NCI-H2107 (cell line): ENCODE results near the gene ZNF319.

Experiments
- DNase-seq: peaks from one replicate; lab custom pipeline; 2025; lab: John Stamatoyannopoulos, UW

The ZNF319 gene

DNA sequence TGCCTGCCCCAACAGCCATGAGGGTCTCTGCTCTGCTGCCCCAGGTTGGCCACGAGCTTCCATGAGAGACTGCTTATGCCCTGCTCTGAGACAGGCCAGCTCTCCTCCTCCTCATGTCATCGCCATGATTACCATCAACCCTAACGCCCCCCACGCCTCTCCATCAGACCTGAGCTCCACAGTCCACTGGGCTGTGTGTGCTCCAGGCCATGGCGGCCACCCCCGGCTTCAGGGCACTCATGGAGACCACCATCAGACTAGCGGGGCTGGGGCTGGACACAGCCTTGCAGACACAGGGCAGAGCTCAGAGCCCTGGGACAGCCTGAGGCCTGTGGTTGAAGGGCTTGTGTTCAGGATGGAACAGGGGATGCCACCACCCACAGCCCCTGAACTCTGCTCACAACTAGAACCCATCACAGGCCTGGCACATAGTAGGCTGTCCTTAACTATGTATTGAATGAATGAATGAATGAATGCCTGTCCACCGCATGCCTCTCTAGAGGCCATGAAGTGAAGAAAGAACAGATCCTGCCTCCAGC lies 44.1 kb downstream of the ZNF319 start:
- no peak for DNase-seq

DNA sequence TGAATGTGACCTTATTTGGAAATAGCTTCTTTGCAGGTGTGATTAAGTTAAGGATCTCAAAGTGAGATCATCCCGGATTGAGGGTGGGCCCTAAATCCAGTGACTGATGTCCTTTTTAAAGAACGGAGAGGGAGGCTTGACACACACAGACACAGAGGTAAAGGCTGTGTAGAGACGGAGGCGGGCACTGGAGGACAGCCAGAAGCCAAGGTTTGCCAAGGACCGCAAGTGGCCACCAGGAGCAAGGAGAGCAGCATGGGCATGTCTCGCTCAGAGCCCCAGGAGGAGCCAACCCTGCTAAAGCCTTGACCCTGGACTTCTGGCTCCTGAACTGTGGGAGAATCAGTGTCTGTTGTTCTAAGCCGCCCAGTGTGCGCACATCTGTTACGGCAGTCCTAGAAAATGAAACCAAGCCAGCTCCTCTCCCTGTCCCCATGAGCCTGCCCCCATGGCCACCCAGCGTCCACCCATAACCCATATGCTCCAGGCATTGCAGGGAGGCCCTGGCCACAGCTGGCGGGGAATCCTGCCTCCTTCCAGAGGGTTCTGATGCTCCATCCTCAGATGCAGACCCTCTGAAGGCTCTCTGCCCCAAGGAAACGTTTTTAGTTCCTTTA lies 44.8 kb downstream of the ZNF319 start:
- no peak for DNase-seq

DNA sequence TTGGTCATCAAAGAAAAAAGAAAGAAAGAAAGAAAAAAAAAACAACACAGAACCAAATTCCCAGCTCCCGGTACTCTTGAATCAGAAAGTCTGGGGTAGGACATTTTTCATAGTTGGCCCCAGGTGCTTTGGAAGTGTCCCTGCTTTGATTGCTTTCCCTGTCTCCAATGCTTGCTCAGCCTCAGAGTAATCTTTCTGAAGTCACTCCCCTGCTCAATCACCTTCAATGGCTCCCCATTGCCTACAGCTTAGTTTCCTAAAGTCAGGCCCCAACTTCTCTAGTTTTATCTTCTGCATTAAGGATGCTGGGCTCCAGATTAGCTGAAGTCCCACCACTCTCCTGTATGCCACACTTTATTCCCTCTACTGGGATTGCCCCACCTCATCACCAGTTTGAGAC lies 46.6 kb downstream of the ZNF319 start:
- no peak for DNase-seq

DNA sequence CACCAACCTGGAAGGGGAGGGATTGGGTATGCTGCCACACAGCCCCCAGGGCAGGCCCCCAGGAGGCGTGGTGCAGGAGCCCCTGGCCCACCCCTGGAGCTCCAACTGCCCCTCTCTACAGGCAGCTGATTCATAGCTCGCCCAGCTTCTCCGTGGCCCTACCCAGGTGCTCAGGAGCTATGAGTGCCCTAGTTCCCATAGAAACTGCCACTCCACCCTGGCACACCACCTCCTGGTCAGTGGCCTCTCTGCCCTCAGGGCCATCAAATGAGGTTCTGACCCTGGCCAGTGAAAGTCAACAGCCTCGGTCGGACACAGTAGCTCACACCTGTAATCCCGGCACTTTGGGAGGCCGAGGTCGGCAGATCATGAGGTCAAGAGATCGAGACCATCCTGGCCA lies 47.6 kb downstream of the ZNF319 start:
- DNase-seq = no peak

DNA sequence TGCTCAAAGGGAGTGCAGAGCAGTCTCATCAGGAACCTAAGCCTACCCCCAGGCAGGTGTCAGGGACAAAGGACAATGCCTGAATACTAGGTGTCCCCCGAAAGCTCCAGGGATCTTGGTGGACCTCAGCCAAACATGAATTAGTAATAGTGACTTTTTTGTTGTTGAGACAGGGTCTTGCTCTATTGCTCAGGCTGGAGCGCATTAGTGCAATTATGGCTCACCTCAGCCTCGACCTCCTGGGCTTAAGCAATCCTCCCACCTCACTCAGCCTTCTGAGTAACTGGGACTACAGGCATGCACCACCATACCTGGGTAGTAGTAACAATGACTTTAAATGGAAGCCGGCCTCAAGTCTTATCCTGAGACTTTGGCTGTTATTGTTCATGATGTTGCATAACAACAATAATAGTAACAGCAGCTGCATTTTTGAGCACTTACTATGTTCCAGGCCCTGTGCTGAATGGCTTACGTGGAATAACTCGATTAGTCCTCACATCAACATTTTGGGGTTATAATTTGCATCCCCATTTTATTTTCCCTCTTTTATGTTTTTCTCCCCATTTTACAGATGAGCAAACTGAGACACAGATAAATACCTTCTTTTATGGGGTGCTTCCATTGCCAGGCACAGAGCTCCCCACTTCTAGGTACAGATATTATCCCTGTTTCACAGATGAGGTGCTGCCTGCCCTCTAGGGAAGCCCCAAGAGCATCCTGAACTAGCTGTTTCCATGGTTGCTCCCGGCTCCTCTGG lies 49.1 kb downstream of the ZNF319 start:
- no peak for DNase-seq

DNA sequence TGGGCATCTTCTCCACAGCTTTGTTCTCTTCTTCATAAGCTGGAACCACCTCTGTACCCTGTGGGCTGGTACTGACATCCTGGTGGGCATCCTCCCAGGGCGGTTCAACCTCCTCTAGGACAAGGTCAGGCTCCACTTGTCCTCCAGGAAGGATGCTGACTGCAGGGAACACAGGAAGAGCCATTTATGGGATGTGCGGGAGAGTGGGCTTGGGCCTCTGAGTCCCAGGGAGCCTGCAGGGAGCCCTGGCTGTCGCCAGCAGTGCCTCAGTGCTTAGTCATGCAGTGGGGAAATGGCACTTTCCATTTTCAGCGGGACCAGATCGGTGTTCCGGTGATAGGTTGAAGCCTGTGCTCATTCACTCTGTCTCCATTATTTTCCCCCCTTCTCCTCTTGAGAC lies 50.1 kb downstream of the ZNF319 start:
- DNase-seq = no peak

DNA sequence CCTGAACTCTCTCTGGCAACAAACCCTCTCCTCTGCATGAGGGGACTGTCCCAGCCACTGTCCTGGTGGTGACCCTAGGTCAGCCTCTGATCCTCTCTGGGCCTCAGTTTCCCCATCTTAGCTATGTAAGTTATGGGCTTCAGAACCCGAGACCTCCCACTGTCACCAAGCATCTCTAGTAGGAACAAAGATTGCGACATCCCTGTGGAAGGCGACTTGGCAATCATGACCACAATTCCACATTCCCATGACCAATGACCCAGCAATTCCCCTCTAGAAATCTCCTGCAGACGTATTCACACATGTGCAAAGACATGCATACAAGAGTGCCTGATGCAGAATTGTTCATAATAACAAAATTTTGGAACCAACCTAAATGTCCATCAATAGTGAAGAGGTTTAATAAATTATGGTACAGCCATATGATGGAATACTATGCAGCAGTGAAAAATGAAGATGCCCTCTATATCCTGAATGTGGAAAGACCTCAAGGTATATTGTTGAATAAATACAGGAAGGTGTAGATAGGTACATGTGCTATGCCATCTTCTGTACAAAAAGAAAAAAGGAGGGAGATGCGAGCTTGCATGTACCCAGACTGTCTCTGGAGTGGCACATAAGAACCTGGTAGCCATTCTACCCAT lies 50.8 kb downstream of the ZNF319 start:
- no peak for DNase-seq

DNA sequence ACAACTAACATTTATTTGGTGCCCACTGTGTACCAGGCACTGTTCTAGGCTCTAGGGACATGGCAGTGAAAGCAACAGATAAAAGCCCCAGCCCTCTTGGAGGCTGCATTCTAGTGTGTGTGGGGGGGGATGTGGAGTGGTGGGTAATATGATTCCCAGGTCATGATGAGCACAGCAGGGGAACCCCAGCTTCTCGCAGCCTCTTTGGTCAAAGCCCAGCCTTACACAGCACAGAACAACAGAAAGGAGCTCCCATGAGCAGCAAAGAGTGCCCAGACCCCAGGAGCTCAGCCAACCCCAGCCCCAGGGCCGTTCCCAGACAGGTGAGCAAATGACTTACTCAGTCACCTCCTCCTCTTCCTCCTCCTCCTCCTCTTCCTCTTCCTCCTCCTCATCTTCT lies 51.5 kb downstream of the ZNF319 start:
- no peak for DNase-seq

DNA sequence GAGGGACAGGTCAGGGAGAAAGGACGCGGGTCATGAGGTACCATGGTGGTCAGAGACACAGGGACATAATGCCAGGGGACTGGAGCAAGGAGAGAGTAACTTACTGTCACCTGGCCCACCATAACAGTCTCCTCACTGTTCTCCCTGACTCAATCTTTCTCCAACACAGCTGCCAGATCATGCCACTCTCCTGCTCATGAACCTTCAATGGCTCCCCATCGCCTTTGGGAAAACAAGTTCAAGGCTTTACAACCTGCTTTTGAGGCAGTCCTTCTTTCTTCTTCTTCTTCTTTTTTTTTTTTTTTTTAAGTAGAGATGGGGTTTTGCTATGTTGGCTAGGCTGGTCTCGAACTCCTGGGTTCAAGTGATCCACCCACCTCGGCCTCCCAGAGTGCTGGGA lies 52.4 kb downstream of the ZNF319 start:
- no peak for DNase-seq

DNA sequence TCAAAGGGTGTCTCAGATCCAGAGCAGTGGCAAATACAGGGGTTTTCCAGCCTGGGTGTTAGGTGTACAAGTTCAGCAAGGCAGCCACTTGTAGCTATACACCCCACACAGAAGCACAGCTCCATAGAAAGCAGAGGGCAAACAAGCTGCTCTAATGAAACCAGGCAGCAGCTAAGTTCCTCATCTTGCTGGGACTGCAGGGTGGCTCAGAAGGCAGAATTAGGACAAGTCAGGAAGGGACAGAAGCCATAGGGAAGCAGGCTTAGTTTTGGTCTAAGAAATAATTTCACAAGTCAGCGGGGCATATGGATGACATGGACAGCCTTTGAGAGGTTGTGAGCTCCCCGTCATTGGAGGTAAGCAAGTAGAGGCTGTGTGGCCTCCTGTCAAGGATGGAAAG lies 53.2 kb downstream of the ZNF319 start:
- no peak for DNase-seq

DNA sequence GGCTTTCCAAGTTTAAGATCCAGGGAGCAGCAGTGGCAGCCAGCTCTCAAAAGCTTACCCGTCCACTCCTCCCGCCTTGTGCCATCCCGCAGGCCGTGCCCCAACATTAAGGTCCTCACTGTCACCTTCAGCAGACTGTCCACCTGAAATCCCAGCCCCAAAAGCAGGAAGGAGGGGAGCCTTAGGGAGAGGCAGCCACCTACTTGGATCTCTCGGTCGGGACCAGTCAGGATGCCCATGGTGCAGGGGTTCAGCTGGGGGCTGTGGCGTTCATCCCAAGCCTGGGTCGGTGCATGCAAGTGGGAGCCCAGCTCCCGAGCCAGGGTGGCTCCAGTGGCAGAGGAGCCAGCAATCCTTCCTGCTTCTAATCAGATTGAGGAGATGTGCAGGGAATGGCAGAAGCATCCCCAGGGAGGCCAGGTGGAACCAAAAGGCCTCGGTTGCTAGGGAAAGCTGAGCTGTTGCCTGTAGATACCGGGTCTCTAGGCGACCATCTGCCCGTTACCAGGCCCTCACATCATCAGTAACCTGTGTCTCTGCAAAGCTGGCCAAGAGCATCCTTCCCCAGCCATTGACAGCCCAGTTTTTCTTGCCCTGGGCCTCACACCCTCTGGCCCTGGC lies 54.2 kb downstream of the ZNF319 start:
- peak; percentile 7 for DNase-seq

DNA sequence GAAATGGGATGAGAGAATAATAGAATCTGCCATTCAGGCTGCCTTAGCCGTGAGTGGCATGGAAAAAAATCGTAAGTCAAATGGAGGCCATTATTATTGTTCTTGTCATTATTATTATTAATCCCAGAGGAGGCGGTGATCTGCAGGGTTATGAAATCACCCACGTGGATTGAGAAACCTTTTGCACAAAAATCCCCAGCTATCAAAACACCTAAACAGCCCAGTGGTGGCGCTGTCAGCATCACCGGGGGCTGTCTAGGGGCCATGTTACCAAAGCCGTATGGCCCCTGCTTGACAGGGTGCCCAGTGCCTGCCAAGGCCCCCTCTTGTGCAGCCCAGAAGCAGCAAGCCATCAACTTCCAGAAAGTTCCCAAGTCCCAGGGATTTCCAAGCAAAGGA lies 54.7 kb downstream of the ZNF319 start:
- no peak for DNase-seq

DNA sequence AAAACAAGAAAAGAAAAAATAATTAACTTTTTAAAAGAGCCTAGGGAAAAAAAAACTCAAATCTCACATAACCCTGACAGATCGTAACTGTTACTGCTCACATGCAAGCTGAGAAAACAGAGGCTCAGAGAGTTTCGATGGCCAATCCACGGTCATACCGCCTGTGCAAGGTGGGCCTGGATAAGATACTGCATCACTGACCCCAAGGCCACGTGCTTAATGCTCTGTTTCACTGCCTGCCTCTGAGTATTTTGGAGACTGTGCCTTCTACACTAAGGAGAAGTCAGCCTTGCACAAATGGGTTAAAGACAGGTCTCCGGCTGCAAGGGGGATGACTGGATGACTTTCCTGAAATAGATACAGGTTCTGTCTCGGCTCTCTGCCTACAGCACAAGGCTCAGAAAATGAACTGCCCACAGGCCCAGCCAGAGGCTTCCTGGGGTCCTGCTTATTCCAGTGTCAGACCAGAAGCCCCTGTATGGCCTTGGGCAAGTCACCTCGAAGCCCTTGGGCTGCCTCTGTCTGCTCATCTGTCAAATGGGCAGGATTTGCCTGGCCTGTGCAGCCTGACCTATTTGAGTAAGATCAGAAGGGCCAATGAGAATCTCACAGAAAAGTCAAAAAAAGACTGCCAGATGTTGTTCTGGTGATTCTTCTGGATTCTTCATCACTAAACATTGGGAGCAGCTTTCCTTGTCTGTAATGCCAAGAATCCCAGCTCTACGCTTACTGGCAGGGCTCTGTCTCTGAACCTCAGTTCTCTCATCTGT lies 55.3 kb downstream of the ZNF319 start:
- DNase-seq = no peak
